HG02678 (cell line): ENCODE data around the gene PTPRD.
"Not testable (repeated sequence)": the region's sequence is repeated elsewhere in the genome, so short reads cannot be mapped to it uniquely, and the experiment has no call there.

ENCODE experiments used
- ATAC-seq: cut with Tn5 transposase; IDR thresholded peaks from one replicate; pipeline ENCODE4 v1.9.1; 2021; ENCODE audit warnings: mild to moderate bottlenecking, moderate library complexity; ENCODE audit not compliant: unreplicated experiment

The PTPRD gene

DNA sequence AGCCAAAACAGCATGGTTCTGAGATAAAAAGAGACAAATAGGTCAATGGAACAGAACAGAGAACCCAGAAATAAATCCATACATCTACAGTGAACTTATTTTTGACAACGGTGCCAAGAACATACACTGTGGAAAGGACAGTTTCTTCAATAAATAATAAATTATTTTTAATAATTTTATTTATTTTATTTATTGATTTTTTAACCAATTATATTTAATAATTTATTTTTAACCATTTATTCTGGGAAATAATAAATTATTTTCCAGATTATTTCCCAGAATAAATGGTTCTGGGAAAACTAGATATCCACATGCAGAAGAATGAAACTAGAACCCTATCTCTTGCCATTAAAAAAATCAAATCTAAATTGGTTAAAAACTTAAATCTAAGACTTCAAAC lies 1669.4 kb downstream of the PTPRD start:
- ATAC-seq: no peak

DNA sequence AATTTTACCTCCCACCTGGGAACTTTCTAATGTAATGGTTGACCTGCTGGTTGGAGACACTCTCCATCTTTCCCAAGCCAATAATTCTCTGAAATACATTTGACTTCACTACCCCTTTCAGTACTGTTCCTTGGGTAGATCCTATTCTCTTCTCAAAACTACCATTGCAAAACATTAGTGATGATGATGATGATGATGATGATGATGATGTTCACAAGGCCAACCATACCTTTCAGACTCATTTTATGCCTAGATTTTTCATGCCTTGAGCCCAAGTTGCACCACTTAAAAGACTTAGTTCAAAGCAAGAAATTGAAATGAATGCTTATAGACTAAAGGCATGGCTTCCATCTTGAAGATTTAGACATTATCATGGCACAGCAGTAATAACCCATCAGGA lies 1672.2 kb downstream of the PTPRD start:
- ATAC-seq: no peak

DNA sequence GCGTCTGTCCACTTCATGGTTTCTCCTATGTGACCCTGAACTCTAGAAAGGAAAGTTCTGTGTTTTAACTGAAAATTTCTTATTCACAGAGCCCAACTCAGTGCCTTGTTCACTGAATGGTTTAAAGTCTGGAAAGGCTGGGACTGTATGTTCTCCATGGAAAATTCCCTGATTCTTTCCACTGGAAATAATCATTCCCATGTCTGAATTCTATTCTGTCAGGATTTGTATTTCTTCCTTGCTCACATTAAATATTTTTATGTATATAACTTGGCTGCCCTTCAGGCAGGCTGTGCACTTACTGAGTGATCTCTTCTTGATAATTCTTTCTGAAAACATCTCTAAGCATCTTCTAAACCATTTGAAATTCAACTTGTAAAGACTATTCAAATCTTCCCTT lies 1686.3 kb downstream of the PTPRD start:
- no peak for ATAC-seq

GRCh38 chr9:8924562-8924961 lies 1688.2 kb downstream of the PTPRD start:
- no peak for ATAC-seq

DNA sequence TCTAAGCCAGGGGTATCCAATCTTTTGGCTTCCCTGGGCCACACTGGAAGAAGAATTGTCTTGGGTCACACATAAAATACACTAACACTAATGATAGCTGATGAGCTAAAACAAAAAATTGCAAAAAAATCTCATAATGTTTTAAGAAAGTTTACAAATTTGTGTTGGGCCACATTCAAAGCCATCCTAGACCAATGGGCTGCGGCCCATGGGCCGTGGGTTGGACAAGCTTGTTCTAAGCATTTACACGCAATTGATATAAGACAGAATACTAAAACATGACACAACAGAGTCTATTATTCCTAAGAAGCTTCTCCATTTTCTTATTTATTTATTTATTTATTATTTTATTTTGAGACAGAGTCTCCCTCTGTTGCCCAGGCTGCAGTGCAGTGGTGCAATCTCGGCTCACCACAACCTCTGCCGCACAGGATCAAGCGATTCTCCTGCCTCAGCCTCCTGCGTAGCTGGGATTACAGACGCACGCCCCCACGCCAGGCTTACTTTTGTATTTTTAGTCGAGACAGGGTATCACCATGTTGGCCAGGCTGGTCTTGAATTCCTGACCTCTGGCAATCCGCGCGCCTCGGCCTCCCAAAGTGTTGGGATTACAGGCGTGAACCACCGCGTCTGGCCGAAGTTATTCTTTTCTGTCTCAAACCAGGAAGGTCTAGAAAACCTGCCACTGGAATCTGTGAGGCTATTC lies 1692.2 kb downstream of the PTPRD start:
- ATAC-seq: not testable (repeated sequence)

DNA sequence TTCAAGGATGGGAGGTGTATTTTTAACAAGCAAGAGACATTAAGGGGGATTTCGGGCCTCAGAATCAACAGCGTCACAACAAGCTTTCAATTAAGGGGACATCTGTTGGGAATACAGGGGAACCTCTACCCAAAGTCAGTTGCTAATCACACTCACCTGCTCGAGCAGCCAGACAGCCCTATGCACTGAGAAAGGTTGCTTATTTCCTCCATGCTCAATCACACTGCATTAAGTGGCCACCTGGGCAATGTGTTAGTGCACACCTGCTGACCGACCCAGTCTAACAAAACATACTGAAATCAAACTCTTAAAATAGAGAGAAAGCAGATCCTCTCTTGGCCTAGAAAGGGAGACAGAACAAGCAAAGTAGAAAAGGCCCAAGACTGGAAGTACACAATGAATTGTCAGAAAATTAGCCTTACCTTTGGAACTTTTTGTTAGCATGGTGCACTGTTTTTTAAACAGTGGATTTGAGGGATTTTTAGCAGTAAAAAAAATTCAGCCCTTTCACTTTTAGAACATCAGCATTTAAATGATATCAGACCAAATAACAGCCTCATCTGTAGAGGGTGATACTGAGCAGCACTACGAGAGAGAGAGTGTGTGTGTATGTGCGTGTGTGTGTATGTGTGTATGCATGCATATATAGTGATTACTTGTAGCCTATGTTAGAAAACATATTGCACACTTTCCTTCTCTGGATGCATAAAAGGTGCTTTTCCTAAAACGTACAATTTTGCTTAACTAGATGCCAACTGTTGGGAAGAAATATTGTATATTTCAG lies 1694.7 kb downstream of the PTPRD start:
- ATAC-seq: no peak

GRCh38 chr9:8916771-8917170 lies 1696.0 kb downstream of the PTPRD start:
- ATAC-seq: no peak

DNA sequence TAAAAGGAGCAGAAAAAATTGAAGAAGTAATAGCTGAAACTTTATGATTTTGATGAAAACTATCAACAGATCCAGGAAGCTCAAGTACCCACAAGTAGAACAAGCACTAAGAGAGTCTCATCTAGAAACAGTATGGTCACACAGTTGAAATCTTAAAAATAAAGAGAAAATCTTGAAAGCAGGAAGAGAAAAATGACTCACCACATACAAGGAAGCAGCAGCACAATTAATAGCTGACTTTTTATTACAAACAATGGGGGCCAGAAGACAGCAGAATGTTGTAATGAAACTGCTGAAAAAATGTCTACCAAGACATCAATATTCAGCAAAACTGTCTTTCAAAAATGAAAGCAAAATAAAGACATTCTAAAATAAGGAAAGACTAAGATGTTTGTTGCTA lies 1704.9 kb downstream of the PTPRD start:
- ATAC-seq: no peak

GRCh38 chr9:8905731-8906130 lies 1707.1 kb downstream of the PTPRD start:
- ATAC-seq: no peak

- no peak for ATAC-seq
These were observed 1707.9 kb downstream of the PTPRD start for GRCh38 chr9:8904771-8905515.

DNA sequence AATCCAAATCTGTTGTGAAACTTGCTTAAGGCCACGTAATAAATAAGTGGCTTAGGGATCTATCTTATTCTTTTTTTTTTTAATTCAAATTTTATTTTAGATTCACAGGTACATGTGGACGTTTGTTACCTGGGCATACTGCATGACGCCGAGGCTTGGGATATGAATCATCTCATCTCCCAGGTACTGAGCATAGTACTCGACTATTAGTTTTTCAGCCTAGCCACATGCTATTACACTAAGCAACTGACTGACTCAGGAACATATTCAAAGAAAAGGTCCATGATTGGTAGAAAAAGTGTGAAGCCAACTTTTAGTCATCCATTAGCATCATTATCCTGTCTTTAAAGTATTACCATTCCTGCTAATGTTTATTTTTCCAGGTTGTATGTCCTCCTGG lies 1709.7 kb downstream of the PTPRD start:
- ATAC-seq: no peak

- no peak for ATAC-seq
These were observed 1711.7 kb downstream of the PTPRD start for GRCh38 chr9:8901146-8901545.

GRCh38 chr9:8899511-8899910 lies 1713.3 kb downstream of the PTPRD start:
- no peak for ATAC-seq

DNA sequence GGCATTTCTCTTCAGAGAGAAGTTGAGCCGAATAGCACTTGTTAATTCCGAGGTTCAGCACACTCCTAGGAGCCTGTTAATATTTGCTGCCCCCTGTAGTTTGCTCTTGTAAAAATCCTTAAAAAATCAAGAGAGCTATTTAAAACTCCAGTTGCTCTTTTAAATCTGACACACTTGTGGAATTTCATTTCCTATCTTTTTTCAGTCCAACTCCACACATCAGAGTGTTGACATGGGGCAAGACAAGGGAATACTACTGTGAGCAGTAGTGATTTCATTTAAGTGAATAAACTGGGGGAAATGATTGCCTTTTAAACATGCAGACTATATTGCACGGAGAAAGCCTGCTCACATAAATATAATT lies 1717.0 kb downstream of the PTPRD start:
- no peak for ATAC-seq

DNA sequence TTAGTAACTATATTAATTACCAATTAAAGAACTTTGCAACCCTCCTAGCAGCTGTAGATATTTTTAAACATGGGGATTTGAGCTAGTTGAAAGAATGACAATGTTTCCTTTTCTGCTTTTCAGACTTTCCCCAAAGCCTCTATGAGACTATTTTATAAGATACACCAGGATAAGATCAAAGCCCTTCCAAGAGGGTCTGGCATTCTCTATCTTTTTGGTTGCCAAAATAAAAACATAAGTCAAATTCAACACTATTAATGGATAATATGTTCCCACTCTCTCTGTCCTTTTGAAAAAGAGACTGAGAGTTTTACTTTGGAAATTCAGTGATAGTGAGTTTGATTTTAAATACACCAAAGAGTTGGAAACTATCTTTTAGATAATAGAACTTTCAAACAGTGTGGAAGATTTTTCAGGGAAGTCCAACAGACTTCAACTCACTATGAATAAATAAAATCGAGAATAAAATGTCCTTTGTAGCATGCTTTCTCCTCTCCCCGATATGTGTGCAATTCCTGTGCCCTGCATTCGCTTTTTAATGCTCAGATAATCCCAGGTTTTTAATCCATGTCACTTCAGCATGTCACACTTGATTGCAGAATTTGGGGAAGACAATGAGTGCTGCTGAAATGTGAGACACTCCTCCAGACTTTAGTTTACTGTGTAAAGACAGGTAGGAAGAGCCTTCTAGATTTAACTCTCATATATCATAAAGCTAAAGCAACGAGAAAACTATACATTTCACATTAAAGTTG lies 1717.5 kb downstream of the PTPRD start:
- ATAC-seq: no peak

DNA sequence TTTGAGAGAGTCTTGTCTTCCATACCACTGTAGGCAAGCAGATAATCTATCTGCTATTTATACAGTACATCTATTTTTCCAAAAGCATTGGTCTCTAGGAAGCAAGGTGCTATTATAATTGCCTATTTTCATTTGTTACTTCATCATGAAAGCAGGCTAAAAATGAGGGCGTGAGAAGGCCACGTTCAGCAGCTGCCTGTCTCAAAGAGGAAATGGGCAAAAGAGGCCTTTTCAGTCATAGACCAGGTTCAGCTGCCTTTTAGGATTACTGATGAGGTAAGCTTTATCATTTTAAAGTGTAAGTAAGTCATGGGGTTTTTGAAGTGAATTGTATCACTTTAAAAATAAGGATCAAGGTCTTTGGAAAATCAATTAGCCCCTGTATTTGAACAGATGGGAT lies 1722.1 kb downstream of the PTPRD start:
- no peak for ATAC-seq

DNA sequence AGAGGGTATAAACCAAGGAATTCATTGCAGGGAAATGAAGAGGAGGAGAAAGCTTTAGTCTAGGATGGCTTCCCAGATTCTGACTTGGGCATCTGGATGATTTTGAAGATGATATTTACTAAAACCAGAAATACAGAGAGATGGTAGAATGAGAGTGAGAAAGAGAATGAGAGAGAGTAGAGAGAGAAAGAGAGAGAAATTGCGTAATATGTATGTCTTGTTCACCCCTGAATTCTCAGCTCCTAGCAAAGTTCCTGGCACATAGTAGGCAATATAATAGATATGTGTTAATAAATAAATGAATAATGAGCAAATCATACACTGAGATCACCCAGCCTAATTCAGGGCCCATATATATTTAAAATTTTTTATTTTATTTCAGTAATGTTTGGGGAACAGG lies 1723.7 kb downstream of the PTPRD start:
- no peak for ATAC-seq

- no peak for ATAC-seq
These were observed 1724.2 kb downstream of the PTPRD start for GRCh38 chr9:8888591-8888990.

DNA sequence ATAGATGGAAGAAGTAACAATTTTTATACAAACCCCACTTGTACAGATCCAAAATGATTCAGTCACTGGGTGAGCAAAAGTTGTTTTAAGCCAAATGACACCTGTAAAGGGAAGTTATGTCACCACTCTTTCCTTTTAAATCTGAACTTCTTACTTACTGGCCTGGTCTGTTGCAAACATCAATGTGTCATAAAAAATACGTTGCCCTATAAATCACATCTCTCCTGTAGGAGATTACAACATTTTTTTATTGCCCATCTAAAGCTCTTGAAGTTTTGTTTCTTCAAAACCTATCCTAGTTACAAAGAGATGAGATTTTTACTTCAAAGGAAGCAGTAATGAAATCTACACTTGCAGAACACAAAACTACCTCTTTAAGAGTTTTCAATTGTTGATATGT lies 1725.4 kb downstream of the PTPRD start:
- ATAC-seq: no peak

- no peak for ATAC-seq
These were observed 1729.5 kb downstream of the PTPRD start for GRCh38 chr9:8883321-8883720.

GRCh38 chr9:8880060-8880459 lies 1732.7 kb downstream of the PTPRD start:
- ATAC-seq: no peak
